Measurements from ENCODE around the gene TMEM80.
"Not testable (repeated sequence)": the region's sequence is repeated elsewhere in the genome, so short reads cannot be mapped to it uniquely, and the experiment has no call there.

The TMEM80 gene

DNA sequence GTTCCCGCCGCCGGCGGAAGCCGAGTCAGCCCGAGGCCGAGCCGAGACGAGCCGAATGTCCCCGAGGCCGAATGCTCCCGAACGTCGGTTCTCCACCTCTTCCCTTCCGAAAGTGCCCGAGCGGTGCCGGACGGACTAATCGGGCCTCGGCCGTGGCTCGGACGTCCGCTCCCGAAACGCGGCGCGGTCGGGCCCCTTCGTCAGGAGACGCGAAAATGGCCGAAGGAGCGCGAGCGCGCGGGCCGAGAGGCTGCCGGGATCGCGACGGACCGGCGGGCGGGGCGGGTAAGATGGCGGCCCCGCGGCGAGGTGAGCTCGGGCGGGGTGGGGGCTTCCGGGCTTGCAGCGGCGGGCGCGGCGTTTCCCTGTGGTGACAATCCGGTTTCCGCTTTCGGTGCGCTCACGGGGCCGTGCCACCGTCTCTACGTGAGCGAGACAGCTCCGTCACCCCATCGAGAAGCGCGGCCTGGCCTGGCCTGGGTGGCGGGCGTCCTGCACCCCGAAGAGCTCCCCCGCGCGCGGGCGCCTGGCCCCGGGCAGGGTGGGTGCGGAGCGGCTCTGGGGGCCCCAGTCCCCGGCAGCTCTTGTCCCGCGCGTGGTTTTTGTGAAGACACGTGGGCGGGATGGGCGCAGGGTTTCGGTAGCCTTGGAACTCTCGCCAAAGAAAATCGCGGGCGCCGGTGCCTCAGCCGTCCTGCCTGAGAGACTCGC lies at the start of gene TMEM80:
TSS of gene TMEM80 (plus strand) at position 279 of the 711 bp plus-strand sequence. CDS start at position 291, 12 bp downstream.
- peak within 1 kb of the TSS; percentile 85 for H3K4me3 ChIP-seq (ENCODE audit: low read depth, low read length)
- DNase-seq (ENCODE audit: low read depth): peak; percentile 92
- TF ChIP-seq, protein P1, sequence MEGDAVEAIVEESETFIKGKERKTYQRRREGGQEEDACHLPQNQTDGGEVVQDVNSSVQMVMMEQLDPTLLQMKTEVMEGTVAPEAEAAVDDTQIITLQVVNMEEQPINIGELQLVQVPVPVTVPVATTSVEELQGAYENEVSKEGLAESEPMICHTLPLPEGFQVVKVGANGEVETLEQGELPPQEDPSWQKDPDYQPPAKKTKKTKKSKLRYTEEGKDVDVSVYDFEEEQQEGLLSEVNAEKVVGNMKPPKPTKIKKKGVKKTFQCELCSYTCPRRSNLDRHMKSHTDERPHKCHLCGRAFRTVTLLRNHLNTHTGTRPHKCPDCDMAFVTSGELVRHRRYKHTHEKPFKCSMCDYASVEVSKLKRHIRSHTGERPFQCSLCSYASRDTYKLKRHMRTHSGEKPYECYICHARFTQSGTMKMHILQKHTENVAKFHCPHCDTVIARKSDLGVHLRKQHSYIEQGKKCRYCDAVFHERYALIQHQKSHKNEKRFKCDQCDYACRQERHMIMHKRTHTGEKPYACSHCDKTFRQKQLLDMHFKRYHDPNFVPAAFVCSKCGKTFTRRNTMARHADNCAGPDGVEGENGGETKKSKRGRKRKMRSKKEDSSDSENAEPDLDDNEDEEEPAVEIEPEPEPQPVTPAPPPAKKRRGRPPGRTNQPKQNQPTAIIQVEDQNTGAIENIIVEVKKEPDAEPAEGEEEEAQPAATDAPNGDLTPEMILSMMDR (IDR thresholded peaks at IDR 0.05; ENCODE audit: low read depth, low read length, missing control alignments): no peak

DNA sequence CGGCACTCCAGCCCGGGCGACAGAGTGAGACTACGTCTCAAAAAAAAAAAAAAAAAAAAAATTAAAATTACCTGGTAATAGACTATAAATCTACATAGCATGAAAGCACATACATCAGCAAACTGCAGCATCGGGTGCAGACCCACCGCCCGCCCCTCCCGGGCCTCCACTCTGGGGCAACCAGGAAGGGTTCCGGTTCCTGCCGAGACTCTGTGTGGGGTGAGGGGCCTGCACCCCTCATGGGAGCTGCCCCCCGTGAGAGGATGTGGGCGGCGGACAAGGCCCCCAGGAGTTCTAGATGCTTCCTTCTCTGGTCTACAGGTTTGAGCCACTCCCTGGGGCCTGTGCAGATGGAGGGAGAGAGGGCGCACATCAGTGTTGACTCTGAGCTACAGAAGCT lies 49.4 kb upstream of the TMEM80 start:
- TF ChIP-seq, protein P1 (IDR thresholded peaks at IDR 0.05; ENCODE audit: low read depth, low read length, missing control alignments): no peak
- H3K4me3 ChIP-seq (ENCODE audit: low read depth, low read length): no peak overlapping the region
- DNase-seq (ENCODE audit: low read depth): no peak

DNA sequence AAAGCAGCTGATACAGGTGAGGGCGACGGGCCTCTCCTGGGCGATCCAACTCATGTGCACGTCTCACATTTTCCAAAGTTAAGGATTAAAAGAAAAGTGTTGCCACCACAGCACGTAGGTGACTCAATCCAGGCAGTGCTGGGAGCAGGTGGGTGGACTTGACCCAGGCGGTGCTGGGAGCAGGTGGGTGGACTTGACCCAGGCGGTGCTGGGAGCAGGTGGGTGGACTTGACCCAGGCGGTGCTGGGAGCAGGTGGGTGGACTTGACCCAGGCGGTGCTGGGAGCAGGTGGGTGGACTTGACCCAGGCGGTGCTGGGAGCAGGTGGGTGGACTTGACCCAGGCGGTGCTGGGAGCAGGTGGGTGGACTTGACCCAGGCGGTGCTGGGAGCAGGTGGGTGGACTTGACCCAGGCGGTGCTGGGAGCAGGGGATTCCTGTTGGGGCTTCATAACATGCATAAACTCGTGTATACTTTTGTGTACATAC lies 47.9 kb upstream of the TMEM80 start:
- not testable (repeated sequence) for DNase-seq (ENCODE audit: low read depth); H3K4me3 ChIP-seq (ENCODE audit: low read depth, low read length)

DNA sequence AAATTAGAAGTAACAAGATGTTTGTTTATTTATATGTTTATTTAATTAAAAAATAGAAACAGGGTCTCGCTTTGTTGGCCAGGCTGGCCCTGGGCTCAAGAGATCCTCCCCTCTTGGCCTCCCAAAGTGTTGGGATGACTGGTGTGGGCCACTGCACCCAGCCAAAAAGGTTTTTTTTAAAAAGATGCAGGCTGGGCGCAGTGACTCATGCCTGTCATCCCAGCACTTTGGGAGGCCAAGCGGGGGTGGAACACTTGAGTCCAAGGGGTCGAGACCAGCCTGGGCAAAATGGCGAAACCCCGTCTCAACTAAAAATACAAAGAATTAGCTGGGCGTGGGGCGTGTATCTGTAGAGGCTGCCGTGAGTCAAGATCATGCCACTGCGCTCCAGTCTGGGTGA lies 45.1 kb upstream of the TMEM80 start:
- H3K4me3 ChIP-seq (ENCODE audit: low read depth, low read length): no peak overlapping the region
- TF ChIP-seq, protein P1 (IDR thresholded peaks at IDR 0.05; ENCODE audit: low read depth, low read length, missing control alignments): no peak
- DNase-seq (ENCODE audit: low read depth): no peak

DNA sequence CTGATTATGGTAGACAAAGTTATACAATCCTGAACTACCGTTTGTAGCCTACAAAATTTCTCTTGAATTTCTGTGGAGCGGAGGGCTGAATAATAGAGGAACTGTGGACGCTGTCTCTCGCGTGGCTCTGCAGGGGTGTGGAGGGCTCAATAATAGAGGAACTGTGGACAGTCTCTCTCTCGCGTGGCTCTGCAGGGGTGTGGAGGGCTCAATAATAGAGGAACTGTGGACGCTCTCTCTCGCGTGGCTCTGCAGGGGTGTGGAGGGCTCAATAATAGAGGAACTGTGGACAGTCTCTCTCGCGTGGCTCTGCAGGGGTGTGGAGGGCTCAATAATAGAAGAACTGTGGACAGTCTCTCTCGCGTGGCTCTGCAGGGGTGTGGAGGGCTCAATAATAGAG lies 42.5 kb upstream of the TMEM80 start:
- DNase-seq (ENCODE audit: low read depth); H3K4me3 ChIP-seq (ENCODE audit: low read depth, low read length): not testable (repeated sequence)

DNA sequence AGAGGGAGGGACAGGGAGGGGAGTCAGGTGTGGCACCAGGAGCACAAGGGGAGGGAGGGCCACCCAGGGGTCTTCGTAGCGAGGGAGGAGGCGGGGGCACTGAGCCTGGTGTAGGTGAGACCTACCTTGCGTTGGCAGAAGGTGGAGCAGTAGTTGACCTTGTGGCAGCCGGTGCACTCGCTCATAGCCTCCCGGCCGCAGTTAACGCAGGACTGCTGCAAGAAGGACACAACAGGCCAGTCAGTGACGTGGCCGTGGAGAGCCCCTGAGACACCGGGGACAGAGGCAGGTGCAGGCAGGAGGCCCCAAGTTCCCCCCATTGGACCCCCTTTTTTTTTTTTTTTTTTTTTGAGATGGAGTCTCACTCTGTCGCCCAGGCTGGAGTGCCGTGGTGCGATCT lies 41.8 kb upstream of the TMEM80 start:
- H3K4me3 ChIP-seq (ENCODE audit: low read depth, low read length): no peak overlapping the region
- no peak for DNase-seq (ENCODE audit: low read depth)
- TF ChIP-seq, protein P1 (IDR thresholded peaks at IDR 0.05; ENCODE audit: low read depth, low read length, missing control alignments): no peak

DNA sequence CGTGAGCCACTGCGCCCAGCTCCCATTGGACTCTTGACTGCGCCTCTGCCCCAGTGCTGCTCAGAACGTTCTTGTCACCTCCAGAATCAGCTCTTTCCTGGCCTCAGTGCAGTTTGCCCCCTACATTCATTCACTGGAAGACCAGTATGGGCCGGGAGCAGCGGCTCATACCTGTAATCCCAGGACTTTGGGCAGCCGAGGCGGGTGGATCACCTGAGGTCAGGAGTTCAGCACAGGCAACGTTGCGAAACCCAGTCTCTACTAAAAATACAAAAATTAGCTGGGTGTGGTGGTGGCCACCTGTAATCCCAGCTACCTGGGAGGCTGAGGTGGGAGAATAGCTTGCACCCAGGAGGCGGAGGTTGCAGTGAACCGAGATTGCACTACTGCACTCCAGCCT lies 41.2 kb upstream of the TMEM80 start:
- DNase-seq (ENCODE audit: low read depth); H3K4me3 ChIP-seq (ENCODE audit: low read depth, low read length): not testable (repeated sequence)

DNA sequence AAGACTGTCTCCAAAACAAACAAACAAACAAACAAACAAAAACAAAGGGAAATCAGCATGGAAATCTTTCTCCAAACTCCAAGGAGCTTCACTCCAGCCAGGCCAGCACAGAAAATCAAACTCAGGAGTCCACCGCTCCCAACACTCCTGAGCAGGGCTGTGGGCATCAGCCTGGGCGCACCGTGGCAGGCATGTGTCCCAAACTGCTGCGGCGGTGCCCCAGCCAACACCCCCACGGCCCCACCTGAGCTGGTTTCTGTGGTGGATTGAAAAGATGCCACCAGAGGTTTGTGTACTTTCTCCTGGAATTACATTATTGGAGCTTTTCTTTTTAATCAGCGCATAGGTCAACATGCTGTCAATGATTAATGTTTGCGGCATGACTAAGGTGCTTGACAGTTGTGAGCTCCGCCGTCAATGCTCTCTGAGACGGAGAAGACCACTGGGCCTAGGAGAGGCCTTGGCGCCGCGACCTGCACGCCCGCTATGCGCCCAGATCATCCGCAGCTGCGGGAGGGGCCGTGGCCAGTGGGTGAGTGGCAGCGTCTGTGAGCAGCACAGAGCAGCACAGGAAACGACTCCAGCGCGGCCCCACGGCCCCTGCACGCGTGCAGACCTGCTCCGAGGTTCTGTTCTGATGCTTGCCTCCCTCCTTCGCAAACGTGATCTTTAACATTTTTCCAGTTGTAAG lies 40.4 kb upstream of the TMEM80 start:
- H3K4me3 ChIP-seq (ENCODE audit: low read depth, low read length): no peak overlapping the region
- TF ChIP-seq, protein P1 (IDR thresholded peaks at IDR 0.05; ENCODE audit: low read depth, low read length, missing control alignments): no peak
- no peak for DNase-seq (ENCODE audit: low read depth)
